GM13977 (cell line): ENCODE measurements around the gene MECR.
A peak's percentile ranks its signal among the peaks of the same experiment; 100 is the strongest.

Experiments used
- DNase-seq: peaks from one replicate; pipeline ENCODE4 v3.0.0; 2012; ENCODE audit warnings: low spot score
- CTCF ChIP-seq: IDR thresholded peaks from 2 replicates; pipeline ENCODE4 v1.5.1; 2012; ENCODE audit warnings: mild to moderate bottlenecking, control low read depth; ENCODE audit not compliant: insufficient read depth; ENCODE audit errors: extremely low read depth, missing control alignments
- in situ Hi-C: fragments of 300-500 bp; cut with MboI; formaldehyde crosslinking; loops from one replicate; pipeline ENCODE4 v1.12.0; 2022; ENCODE audit warnings: low sequenced_read_pairs, low pct_unique_long_range_greater_than_20kb, mixed read lengths, inconsistent platforms; ENCODE audit not compliant: unreplicated experiment

The MECR gene

GRCh38 chr1:29248409-29248808, 17.7 kb upstream of the MECR start:
- DNase-seq: no peak
- TF ChIP-seq CTCF: no peak
- in situ Hi-C loops: no loop called here

- in situ Hi-C loops: no loop called here
- TF ChIP-seq CTCF: no peak
- DNase-seq: no peak
Measured at GRCh38 chr1:29247571-29248273, 17.0 kb upstream of the MECR start.

GRCh38 chr1:29247044-29247443, 16.3 kb upstream of the MECR start:
- no peak for TF ChIP-seq CTCF
- DNase-seq: no peak
- in situ Hi-C loops: no loop called here

- DNase-seq: no peak
- in situ Hi-C loops: no loop called here
- peak; percentile 29 for TF ChIP-seq CTCF
Measured at GRCh38 chr1:29245876-29246275, 15.1 kb upstream of the MECR start.

GRCh38 chr1:29245261-29245660, 14.5 kb upstream of the MECR start:
- in situ Hi-C loops: no loop called here
- no peak for TF ChIP-seq CTCF
- no peak for DNase-seq

GRCh38 chr1:29243871-29244200, 13.1 kb upstream of the MECR start:
- DNase-seq: no peak
- no peak for TF ChIP-seq CTCF
- in situ Hi-C loops: no loop called here
